HepG2 (cell line): Measurements from ENCODE around the gene GABARAPL2. TPM values are rescaled to one million over a fixed set of nuclear protein-coding genes. Genes with fewer than 3 reads are reported as not detected.

Source experiments
- BCL3 ChIP-seq: sonication (generic); formaldehyde crosslinking; IDR thresholded peaks from 2 replicates; pipeline ENCODE4 v1.5.1; 2020; ENCODE audit warnings: mild to moderate bottlenecking, missing genetic modification reagents, moderate library complexity
- CSRNP1 ChIP-seq: sonication (generic); formaldehyde crosslinking; IDR thresholded peaks from 2 replicates; pipeline ENCODE4 v1.8.1; 2023; ENCODE audit warnings: mild to moderate bottlenecking, missing genetic modification reagents
- DMAP1 ChIP-seq: IDR thresholded peaks from 2 replicates; pipeline ENCODE4 v1.6.1; 2016
- DZIP1 ChIP-seq: sonication (generic); formaldehyde crosslinking; IDR thresholded peaks from 2 replicates; pipeline ENCODE4 v1.5.0; 2020; ENCODE audit warnings: mild to moderate bottlenecking, missing genetic modification reagents
- FLYWCH1 ChIP-seq: sonication (generic); formaldehyde crosslinking; IDR thresholded peaks from 2 replicates; pipeline ENCODE4 v1.8.1; 2023; ENCODE audit warnings: mild to moderate bottlenecking, missing genetic modification reagents
- GMEB2 ChIP-seq: IDR thresholded peaks from 2 replicates; pipeline ENCODE4 v1.6.1; 2016; ENCODE audit warnings: missing biosample characterization, missing genetic modification reagents, low read depth
- GPN1 ChIP-seq: sonication (generic); formaldehyde crosslinking; IDR thresholded peaks from 2 replicates; pipeline ENCODE4 v1.5.1; 2020; ENCODE audit warnings: missing genetic modification reagents, borderline replicate concordance
- HDAC2 ChIP-seq: sonication (generic); formaldehyde crosslinking; IDR thresholded peaks from 2 replicates; pipeline ENCODE4 v1.4.0; 2020; ENCODE audit warnings: missing genetic modification reagents
- KAT7 ChIP-seq: IDR thresholded peaks from 2 replicates; pipeline ENCODE4 v1.6.1; 2018; ENCODE audit warnings: borderline replicate concordance, missing compliant biosample characterization
- KDM6A ChIP-seq: IDR thresholded peaks from 2 replicates; pipeline ENCODE4 v1.6.1; 2016; ENCODE audit warnings: low read depth
- MAZ ChIP-seq, 2 experiments: sonication (generic) in 1 of 2; formaldehyde crosslinking in 1 of 2; IDR thresholded peaks; 2 replicates each; pipeline versions ENCODE4 v1.5.0 to v1.6.1; 2012 to 2020; ENCODE audit warnings: low read depth in 2 of 2, mild to moderate bottlenecking in 2 of 2, borderline replicate concordance in 1 of 2, improper control_type of control experiment in 1 of 2, low read length in 1 of 2, missing genetic modification reagents in 1 of 2, moderate library complexity in 1 of 2
- RBAK ChIP-seq: sonication (generic); formaldehyde crosslinking; IDR thresholded peaks from 2 replicates; pipeline ENCODE4 v1.5.1; 2020; ENCODE audit warnings: mild to moderate bottlenecking, missing genetic modification reagents
- SCMH1 ChIP-seq: sonication (generic); formaldehyde crosslinking; IDR thresholded peaks from 2 replicates; pipeline ENCODE4 v1.9.0; 2021; ENCODE audit warnings: missing genetic modification reagents, mild to moderate bottlenecking, borderline replicate concordance
- SMAD9 ChIP-seq: sonication (generic); formaldehyde crosslinking; IDR thresholded peaks from 2 replicates; pipeline ENCODE4 v1.5.1; 2020; ENCODE audit warnings: mild to moderate bottlenecking, missing genetic modification reagents
- ZBTB42 ChIP-seq: sonication (generic); formaldehyde crosslinking; IDR thresholded peaks from 2 replicates; pipeline ENCODE4 v1.5.0; 2020; ENCODE audit warnings: mild to moderate bottlenecking, missing genetic modification reagents
- ZFP37 ChIP-seq: sonication (generic); formaldehyde crosslinking; IDR thresholded peaks from 2 replicates; pipeline ENCODE4 v1.4.0; 2020; ENCODE audit warnings: missing genetic modification reagents, borderline replicate concordance
- ZNF619 ChIP-seq: sonication (generic); formaldehyde crosslinking; IDR thresholded peaks from 2 replicates; pipeline ENCODE4 v1.4.0; 2020; ENCODE audit warnings: mild to moderate bottlenecking, missing genetic modification reagents
- ZNF749 ChIP-seq: sonication (generic); formaldehyde crosslinking; IDR thresholded peaks from 2 replicates; pipeline ENCODE4 v1.8.0; 2022; ENCODE audit warnings: mild to moderate bottlenecking, missing genetic modification reagents, moderate library complexity, borderline replicate concordance
- polyA plus RNA-seq, 8 experiments: library from polyadenylated mRNA; depleted of rRNA in 3 of 8; stranded (reverse) in 7 of 8; unstranded in 1 of 8; fragments of >200 nt; fragmentation: Illumina TruSeq in 4 of 8; extraction: Trizol in 4 of 8; gene quantifications; 2 replicates each; pipeline versions ENCODE4 v1.2.1 to v1.2.3, GENCODE V29; 2011 to 2016; ENCODE audit warnings: low read depth in 4 of 8, missing spikeins in 1 of 8, mixed read lengths in 1 of 8; ENCODE audit not compliant: insufficient read depth in 1 of 8
- total RNA-seq, 5 experiments: library from RNA; depleted of rRNA; stranded (reverse); fragments of >200 nt; fragmentation: Illumina TruSeq; extraction: Trizol; gene quantifications; 2 replicates each; pipeline ENCODE4 v1.2.3, GENCODE V29; 2016; ENCODE audit warnings: low read depth in 1 of 5
- TF ChIP-seq, protein P1 (sequence below): sonication (generic); formaldehyde crosslinking; IDR thresholded peaks from 2 replicates; pipeline ENCODE4 v1.5.0; 2020; ENCODE audit warnings: missing genetic modification reagents, mild to moderate bottlenecking, borderline replicate concordance

The GABARAPL2 gene
- total and polyA plus RNA-seq, 2 of the 13 experiments (the other 11 are each of a cell fraction or from before 2014, with no cell fraction given) = 76.4 to 83.0 TPM

DNA sequence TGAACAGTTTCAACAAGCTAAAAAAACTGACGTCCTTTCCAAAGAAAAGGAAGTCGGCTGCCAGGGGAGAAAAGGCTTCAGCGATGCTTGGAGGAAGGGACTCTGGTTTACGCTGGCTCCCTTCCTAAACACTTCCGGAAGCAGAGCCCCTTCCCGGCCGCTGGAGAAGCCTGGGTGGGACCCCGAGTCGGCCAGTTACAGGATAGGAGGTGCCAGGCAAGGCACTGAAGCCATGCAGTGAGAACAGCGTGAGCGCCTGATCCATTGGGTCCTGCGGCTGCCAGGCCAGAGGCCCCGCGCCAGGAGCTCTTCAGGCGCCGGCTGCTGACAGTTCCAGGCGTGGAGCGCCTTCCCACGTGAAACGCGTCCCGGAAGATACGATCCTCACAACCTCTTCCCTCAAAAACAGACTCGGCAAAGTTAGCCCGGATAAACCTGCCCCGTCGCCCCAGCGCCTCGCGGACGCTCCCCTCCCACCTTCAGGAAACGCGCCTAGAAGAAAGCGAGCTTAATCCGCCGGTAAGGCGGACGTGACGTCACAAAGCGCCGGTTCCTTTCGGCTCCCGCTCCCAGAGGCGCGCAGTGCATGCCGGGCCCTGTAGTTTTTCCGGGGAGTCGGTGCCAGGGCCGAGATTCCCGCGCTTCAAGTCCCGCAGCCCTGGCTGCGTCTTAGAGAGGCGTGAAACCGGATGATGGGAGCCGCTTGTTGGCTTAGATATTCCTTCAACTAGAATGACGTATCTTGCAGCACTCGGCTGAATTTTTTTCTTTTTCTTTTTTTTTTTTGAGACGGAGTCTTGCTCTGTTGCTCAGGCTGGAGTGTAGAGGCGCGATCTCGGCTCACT, 56.8 kb downstream of the GABARAPL2 start, which contains the start of gene ADAT1 (continued):
- TF ChIP-seq, protein P1, sequence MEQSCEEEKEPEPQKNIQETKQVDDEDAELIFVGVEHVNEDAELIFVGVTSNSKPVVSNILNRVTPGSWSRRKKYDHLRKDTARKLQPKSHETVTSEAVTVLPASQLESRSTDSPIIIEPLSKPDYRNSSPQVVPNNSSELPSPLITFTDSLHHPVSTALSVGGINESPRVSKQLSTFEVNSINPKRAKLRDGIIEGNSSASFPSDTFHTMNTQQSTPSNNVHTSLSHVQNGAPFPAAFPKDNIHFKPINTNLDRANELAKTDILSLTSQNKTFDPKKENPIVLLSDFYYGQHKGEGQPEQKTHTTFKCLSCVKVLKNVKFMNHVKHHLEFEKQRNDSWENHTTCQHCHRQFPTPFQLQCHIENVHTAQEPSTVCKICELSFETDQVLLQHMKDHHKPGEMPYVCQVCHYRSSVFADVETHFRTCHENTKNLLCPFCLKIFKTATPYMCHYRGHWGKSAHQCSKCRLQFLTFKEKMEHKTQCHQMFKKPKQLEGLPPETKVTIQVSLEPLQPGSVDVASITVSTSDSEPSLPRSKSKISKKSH (CRISPR knock-in tag) = peak; percentile 69
- TF ChIP-seq HDAC2 = peak; percentile 68
- no peak for TF ChIP-seq SCMH1
- peak; percentile 59; the same call in 1 of the 2 replicates for TF ChIP-seq MAZ (IDR thresholded peaks at IDR 0.05; ENCODE audit: borderline replicate concordance, low read depth, low read length)
- TF ChIP-seq MAZ (CRISPR knock-in tag; IDR thresholded peaks at IDR 0.05; ENCODE audit: low read depth) = peak; percentile 46; the same call in 1 of the 2 replicates
- TF ChIP-seq DMAP1 (CRISPR knock-in tag) = peak; percentile 80
- TF ChIP-seq GMEB2 = peak; percentile 53; the same call in 1 of the 2 replicates
- 0 out of 2 replicates have a peak, but pooled peaks have one; percentile 47 for TF ChIP-seq GPN1
- no peak for TF ChIP-seq ZFP37 (CRISPR knock-in tag)
- TF ChIP-seq ZNF749 (CRISPR knock-in tag) = no peak
- TF ChIP-seq KAT7 (CRISPR knock-in tag) = no peak
- TF ChIP-seq ZBTB42 (CRISPR knock-in tag) = 0 out of 2 replicates have a peak, but pooled peaks have one; percentile 48
- no peak for TF ChIP-seq FLYWCH1 (CRISPR knock-in tag)
- TF ChIP-seq CSRNP1 = no peak; the same call in 1 of the 2 replicates
- no peak for TF ChIP-seq KDM6A (CRISPR knock-in tag)
- no peak for TF ChIP-seq RBAK (CRISPR knock-in tag)
- TF ChIP-seq SMAD9 (CRISPR knock-in tag) = no peak
- TF ChIP-seq BCL3 (CRISPR knock-in tag) = peak; percentile 77; the same call in 1 of the 2 replicates
- no peak for TF ChIP-seq DZIP1
- peak; percentile 74; the same call in 1 of the 2 replicates for TF ChIP-seq ZNF619 (CRISPR knock-in tag)
